Epithelial cell of proximal tubule (primary cell): ENCODE data around the gene JPT2. TPM values are rescaled to one million over a fixed set of nuclear protein-coding genes. Genes with fewer than 3 reads are reported as not detected.
A peak's percentile ranks its signal among the peaks of the same experiment; 100 is the strongest.

Experiments used
- DNase-seq: peaks from one replicate; pipeline ENCODE4 v3.0.0-alpha.2; 2011; ENCODE audit warnings: low read depth
- H3K4me3 ChIP-seq: 2 replicates; pipeline ENCODE4 v1.5.1; 2011; ENCODE audit warnings: low read depth, mild to moderate bottlenecking, low read length
- CTCF ChIP-seq: conservative IDR thresholded peaks from 2 replicates; pipeline ENCODE4 v1.5.1; 2012; ENCODE audit warnings: low read depth, mild to moderate bottlenecking, low read length
- total RNA-seq: library from RNA; depleted of rRNA; stranded (reverse); fragments of >200 nt; gene quantifications from 2 replicates; pipeline ENCODE4 v1.2.3, GENCODE V29; 2015

The JPT2 gene
- total RNA-seq, 1 donor from 2014 or later: 119 TPM

- TF ChIP-seq CTCF: no peak
- peak overlapping the region; percentile 91 for H3K4me3 ChIP-seq
These were observed 2.3 kb downstream of the JPT2 start for GRCh38 chr16:1680361-1680760.

GRCh38 chr16:1681032-1681431 lies 3.0 kb downstream of the JPT2 start:
- no peak for TF ChIP-seq CTCF
- DNase-seq: no peak
- H3K4me3 ChIP-seq: no peak overlapping the region

More at GRCh38 chr16:1680361-1680760, 2.3 kb downstream of the JPT2 start:
- no peak for DNase-seq

GRCh38 chr16:1687427-1688316 lies 9.6 kb downstream of the JPT2 start:
- no peak for DNase-seq
- TF ChIP-seq CTCF: no peak
- no peak overlapping the region for H3K4me3 ChIP-seq

- peak; percentile 95 for DNase-seq
- no peak for TF ChIP-seq CTCF
- no peak overlapping the region for H3K4me3 ChIP-seq
These were observed 10.9 kb downstream of the JPT2 start for GRCh38 chr16:1688807-1689560.

GRCh38 chr16:1689853-1690252 lies 11.8 kb downstream of the JPT2 start:
- H3K4me3 ChIP-seq: no peak overlapping the region
- no peak for DNase-seq
- TF ChIP-seq CTCF: no peak

GRCh38 chr16:1690810-1691209 lies 12.7 kb downstream of the JPT2 start:
- no peak for TF ChIP-seq CTCF
- no peak for DNase-seq
- no peak overlapping the region for H3K4me3 ChIP-seq

GRCh38 chr16:1691276-1691675 lies 13.2 kb downstream of the JPT2 start:
- H3K4me3 ChIP-seq: no peak overlapping the region
- peak; percentile 53 for TF ChIP-seq CTCF
- DNase-seq: no peak
